AG10803 (cell line): Measurements from ENCODE around the gene KRTAP9-4.
"Not testable (repeated sequence)": the region's sequence is repeated elsewhere in the genome, so short reads cannot be mapped to it uniquely, and the experiment has no call there.

Experiments used
- DNase-seq: peaks from one replicate; pipeline ENCODE4 v3.0.0; 2010; ENCODE audit warnings: low read depth
- H3K4me3 ChIP-seq: 2 replicates; pipeline ENCODE4 v1.5.1; 2011; ENCODE audit warnings: mild to moderate bottlenecking, low read length, control low read depth
- TF ChIP-seq, protein P1 (sequence below): conservative IDR thresholded peaks from 2 replicates; pipeline ENCODE4 v1.5.1; 2011; ENCODE audit warnings: mild to moderate bottlenecking, low read length, control low read depth, inconsistent platforms

The KRTAP9-4 gene

DNA sequence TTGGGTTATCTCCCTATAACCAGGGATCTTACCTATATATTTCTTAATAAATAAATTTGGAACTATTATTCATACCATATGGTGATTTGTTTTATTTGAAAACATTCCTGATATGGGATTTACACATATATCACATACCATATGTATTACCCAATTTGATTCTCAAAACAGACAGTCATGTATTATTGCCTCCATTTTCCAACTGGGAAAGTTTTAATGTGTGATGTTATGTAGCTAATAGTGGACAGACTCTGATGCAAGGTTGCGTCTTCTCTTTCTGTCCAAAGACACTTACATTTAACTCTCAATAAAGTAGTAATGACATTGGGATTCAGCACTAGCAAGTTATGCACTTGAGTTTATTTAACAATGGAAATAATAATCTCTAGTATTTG lies 6.8 kb downstream of the KRTAP9-4 start:
- TF ChIP-seq, protein P1, sequence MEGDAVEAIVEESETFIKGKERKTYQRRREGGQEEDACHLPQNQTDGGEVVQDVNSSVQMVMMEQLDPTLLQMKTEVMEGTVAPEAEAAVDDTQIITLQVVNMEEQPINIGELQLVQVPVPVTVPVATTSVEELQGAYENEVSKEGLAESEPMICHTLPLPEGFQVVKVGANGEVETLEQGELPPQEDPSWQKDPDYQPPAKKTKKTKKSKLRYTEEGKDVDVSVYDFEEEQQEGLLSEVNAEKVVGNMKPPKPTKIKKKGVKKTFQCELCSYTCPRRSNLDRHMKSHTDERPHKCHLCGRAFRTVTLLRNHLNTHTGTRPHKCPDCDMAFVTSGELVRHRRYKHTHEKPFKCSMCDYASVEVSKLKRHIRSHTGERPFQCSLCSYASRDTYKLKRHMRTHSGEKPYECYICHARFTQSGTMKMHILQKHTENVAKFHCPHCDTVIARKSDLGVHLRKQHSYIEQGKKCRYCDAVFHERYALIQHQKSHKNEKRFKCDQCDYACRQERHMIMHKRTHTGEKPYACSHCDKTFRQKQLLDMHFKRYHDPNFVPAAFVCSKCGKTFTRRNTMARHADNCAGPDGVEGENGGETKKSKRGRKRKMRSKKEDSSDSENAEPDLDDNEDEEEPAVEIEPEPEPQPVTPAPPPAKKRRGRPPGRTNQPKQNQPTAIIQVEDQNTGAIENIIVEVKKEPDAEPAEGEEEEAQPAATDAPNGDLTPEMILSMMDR: no peak
- DNase-seq: no peak
- no peak overlapping the region for H3K4me3 ChIP-seq

DNA sequence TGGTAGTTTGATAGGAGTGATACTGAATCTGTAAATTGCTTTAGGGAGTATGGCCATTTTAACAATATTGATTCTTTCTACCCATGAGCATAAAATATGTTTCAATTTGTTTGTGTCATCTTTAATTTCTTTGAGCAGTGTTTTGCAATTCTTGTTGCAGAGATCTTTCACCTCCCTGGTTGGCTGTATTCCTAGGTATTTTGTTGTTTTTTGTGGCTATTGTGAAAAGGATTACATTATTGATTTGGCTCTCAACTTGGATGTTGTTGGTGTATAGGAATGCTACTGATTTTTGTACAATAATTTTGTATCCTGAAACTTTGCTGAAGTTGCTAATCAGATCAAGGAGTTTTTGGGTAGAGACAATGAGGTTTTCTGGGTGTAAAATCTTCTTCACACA lies 8.9 kb downstream of the KRTAP9-4 start:
- peak; percentile 73 for DNase-seq
- no peak overlapping the region for H3K4me3 ChIP-seq
- TF ChIP-seq, protein P1: no peak

DNA sequence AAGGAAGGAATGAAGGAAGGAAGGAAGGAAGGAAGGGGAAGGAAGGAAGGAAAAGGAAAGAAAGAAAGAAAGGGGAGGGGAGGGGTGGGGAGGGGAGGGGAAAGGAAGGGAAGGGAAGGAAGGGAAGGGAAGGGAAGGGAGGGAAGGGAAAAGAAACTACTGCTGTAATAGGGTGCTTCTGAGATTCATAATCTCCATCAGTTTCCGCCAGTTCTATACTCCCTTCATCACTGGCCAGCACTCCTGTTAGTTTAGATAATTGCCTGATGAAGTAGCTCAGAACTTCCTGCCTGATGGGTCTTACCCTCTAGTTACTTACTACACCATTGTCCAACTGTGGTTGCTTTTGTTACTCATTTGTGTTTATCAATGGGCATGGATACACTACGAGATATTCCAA lies 13.7 kb downstream of the KRTAP9-4 start:
- no peak for DNase-seq
- TF ChIP-seq, protein P1: no peak
- H3K4me3 ChIP-seq: no peak overlapping the region

DNA sequence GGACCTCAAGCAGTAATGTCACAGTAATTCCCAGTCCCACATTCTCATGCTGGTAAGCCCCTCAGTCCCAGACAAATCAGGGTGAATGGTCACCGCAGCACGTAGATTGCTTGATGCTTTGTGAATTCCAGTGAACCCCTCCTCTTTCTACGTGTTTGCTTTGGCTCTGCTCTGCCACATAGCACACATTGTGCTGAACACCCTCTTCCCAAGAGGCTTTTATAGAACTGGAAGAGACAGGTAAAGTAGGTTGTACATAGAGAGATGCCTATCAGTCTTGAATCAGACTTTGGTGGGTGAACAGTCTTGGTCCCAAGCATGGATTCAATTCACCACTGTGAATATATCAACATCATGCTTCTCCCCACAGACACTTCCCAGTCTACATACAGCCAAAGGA lies 15.1 kb downstream of the KRTAP9-4 start:
- no peak for DNase-seq
- no peak overlapping the region for H3K4me3 ChIP-seq
- TF ChIP-seq, protein P1: no peak

DNA sequence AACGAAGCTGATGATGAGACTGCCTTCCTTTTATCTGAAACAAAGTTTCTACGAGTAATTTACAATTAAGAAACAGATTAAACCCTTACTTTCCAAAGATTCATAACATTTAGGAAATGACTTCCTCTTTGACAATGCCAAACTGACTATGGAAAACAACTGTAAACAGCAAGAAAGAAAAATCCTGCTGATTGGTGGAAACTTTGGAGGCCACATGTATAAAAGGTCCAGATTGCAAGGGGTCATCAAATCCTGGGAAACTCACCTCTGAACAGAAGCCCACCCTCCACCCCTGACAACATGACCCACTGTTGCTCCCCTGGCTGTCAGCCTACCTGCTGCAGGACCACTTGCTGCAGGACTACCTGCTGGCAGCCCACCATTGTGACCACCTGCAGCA lies 15.6 kb downstream of the KRTAP9-4 start, which contains the start of gene KRTAP9-6:
KRTAP9-6 (plus strand) TSS at position 301 of the 400 bp plus-strand sequence; CDS start at position 301, 0 bp downstream.
- DNase-seq: no peak
- TF ChIP-seq, protein P1: no peak
- H3K4me3 ChIP-seq: no peak within 1 kb of the TSS

DNA sequence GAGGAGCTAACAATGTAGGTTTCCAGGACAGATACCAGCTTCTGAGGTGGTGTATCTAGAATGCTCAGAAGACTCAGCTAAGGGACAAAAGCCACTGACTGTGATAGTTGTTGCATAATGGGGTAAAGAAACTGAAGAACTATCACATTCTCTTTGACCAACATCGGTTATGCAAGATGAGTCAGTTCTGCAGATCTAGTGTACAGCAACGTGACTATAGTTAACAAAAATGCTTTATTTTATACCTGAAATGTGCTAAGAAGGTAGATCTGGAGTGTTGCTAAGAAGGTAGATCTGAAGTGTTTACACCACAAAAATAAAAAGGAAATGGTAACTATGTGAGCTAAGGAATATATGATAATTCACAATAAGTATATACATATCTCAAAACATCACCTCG lies 18.2 kb downstream of the KRTAP9-4 start:
- DNase-seq: no peak
- TF ChIP-seq, protein P1: no peak
- no peak overlapping the region for H3K4me3 ChIP-seq

DNA sequence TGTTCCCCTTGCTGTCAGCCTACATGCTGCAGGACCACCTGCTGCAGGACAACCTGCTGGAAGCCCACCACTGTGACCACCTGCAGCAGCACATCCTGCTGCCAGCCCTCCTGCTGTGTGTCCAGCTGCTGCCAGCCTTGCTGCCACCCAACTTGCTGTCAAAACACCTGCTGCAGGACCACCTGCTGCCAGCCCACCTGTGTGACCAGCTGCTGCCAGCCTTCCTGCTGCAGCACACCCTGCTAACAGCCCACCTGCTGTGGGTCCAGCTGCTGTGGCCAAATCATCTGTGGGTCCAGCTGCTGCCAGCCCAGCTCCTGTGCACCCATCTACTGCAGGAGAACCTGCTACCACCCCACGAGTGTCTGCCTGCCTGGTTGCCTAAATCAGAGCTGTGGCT lies 21.8 kb downstream of the KRTAP9-4 start:
- H3K4me3 ChIP-seq, DNase-seq: not testable (repeated sequence)

DNA sequence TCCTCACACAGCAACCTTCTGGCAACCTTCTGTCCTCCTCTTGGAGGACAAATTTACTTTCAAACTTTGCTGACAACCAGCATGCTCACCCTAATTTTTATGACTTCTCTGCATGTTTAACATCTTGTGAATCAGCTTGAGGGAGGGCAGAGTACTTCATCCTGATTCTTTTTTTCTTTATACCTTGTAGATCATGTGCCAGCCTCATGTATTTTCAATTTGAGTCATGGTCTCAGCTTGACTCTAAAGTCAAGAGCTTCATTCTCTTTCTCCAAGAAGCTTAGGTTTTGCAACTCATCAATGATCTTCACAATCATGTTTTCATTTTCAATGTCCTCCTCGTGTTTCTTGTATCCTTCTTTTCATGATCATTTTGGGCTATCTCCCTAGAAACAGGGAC lies 22.4 kb downstream of the KRTAP9-4 start:
- TF ChIP-seq, protein P1: no peak
- no peak for DNase-seq
- no peak overlapping the region for H3K4me3 ChIP-seq

DNA sequence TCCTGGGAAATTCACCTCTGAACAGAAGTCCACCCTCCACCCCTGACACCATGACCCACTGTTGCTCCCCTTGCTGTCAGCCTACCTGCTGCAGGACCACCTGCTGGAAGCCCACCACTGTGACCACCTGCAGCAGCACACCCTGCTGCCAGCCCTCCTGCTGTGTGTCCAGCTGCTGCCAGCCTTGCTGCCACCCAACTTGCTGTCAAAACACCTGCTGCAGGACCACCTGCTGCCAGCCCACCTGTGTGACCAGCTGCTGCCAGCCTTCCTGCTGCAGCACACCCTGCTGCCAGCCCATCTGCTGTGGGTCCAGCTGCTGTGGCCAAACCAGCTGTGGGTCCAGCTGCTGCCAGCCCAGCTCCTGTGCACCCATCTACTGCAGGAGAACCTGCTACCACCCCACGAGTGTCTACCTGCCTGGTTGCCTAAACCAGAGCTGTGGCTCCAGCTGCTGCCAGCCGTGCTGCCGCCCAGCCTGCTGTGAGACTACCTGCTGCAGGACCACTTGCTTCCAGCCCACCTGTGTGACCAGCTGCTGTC lies 26.2 kb downstream of the KRTAP9-4 start, which contains the start of gene KRTAP9-7:
KRTAP9-7 (plus strand) TSS at position 51 of the 543 bp plus-strand sequence; CDS start at position 51, 0 bp downstream.
- H3K4me3 ChIP-seq, DNase-seq: not testable (repeated sequence)
